SU-DHL-6 (cell line): ENCODE results near the gene SACM1L.

Experiments
- H2AFZ ChIP-seq: fragments of 200-600 bp; sonication (generic); 2 replicates; pipeline ENCODE4 v1.6.1; 2014; ENCODE audit warnings: low read depth, mild to moderate bottlenecking, moderate library complexity, mixed read lengths, antibody characterized with exemption, low read length; ENCODE audit not compliant: severe bottlenecking
- H3F3A ChIP-seq: fragments of 200-600 bp; shearing (Covaris generic); 2 replicates; pipeline ENCODE4 v1.6.0; 2016; ENCODE audit warnings: antibody characterized with exemption, mild to moderate bottlenecking; ENCODE audit not compliant: insufficient read depth
- H3K27ac ChIP-seq: fragments of 200-600 bp; sonication (generic); 2 replicates; pipeline ENCODE4 v1.5.1; 2016; ENCODE audit warnings: low read depth, mild to moderate bottlenecking, low read length, moderate library complexity, mixed read lengths
- H3K27me3 ChIP-seq: fragments of 200-600 bp; sonication (generic), shearing (Covaris generic); 2 replicates; pipeline ENCODE4 v1.6.0; 2014; ENCODE audit warnings: mild to moderate bottlenecking, low read length
- H3K36me3 ChIP-seq: fragments of 200-600 bp; sonication (generic); 2 replicates; pipeline ENCODE4 v1.6.1; 2014; ENCODE audit warnings: mild to moderate bottlenecking, low read length, mixed read lengths
- H3K4me2 ChIP-seq: fragments of 300-600, 200-600 bp; shearing (Covaris generic), sonication (generic); 2 replicates; pipeline ENCODE4 v1.6.0; 2014; ENCODE audit warnings: low read length, low read depth, mild to moderate bottlenecking; ENCODE audit not compliant: poor library complexity, severe bottlenecking
- H3K4me3 ChIP-seq: fragments of 200-600 bp; sonication (generic); 2 replicates; pipeline ENCODE4 v1.5.1; 2014; ENCODE audit warnings: antibody characterized with exemption, low read length, mild to moderate bottlenecking, mixed read lengths; ENCODE audit not compliant: insufficient read depth, poor library complexity, severe bottlenecking
- H3K79me2 ChIP-seq: fragments of 200-600 bp; sonication (generic); 2 replicates; pipeline ENCODE4 v1.6.1; 2014; ENCODE audit warnings: mild to moderate bottlenecking, low read length, moderate library complexity; ENCODE audit not compliant: insufficient read depth
- H3K9ac ChIP-seq: fragments of 200-600 bp; sonication (generic); 2 replicates; pipeline ENCODE4 v1.7.0; 2014; ENCODE audit warnings: mild to moderate bottlenecking, low read length
- H3K9me2 ChIP-seq: fragments of 200-600 bp; sonication (generic); replicated peaks from 2 replicates; pipeline ENCODE4 v1.6.1; 2014; ENCODE audit warnings: low read length; ENCODE audit not compliant: insufficient read depth
- H3K9me3 ChIP-seq: fragments of 200-600 bp; sonication (generic); 2 replicates; pipeline ENCODE4 v1.6.1; 2014; ENCODE audit warnings: low read length, mixed read lengths; ENCODE audit not compliant: insufficient read depth
- H4K20me1 ChIP-seq: fragments of 200-600 bp; sonication (generic); 2 replicates; pipeline ENCODE4 v1.6.1; 2014; ENCODE audit warnings: low read depth, mild to moderate bottlenecking, antibody characterized with exemption, low read length, moderate library complexity, mixed read lengths
- CTCF ChIP-seq: fragments of 200-600 bp; sonication (generic); IDR thresholded peaks from one replicate; pipeline ENCODE4 v1.5.1; 2017; ENCODE audit warnings: antibody characterized with exemption, mild to moderate bottlenecking, low read length, moderate library complexity; ENCODE audit not compliant: insufficient read depth, poor library complexity, severe bottlenecking
- EZH2phosphoT487 ChIP-seq: fragments of 200-600 bp; sonication (generic), shearing (Covaris generic); conservative IDR thresholded peaks from 2 replicates; pipeline ENCODE4 v1.6.1; 2018; ENCODE audit warnings: mild to moderate bottlenecking, antibody characterized with exemption, low read length, moderate library complexity, mixed read lengths

The SACM1L gene

GRCh38 chr3:45644791-45645201 lies 44.4 kb upstream of the SACM1L start:
- Histone ChIP-seq H3K27me3 (no peaks in the 10 kb centered on the region), H3K27ac (no peak overlapping the region), H3K9me2 (no peaks in the 10 kb centered on the region), H3K4me2 (no peak overlapping the region), H3K36me3 (no peaks in the 10 kb centered on the region), H3K4me3 (no peak overlapping the region), H3F3A (no peaks in the 10 kb centered on the region), H3K79me2 (no peaks in the 10 kb centered on the region), H2AFZ (no peak overlapping the region), H3K9ac (no peak overlapping the region), H3K9me3 (no peaks in the 10 kb centered on the region), H4K20me1 (no peaks in the 10 kb centered on the region)
- TF ChIP-seq EZH2phosphoT487 (no peak), CTCF (no peak)

GRCh38 chr3:45646051-45646585 lies 43.1 kb upstream of the SACM1L start:
- TF ChIP-seq CTCF: no peak
- no peak for TF ChIP-seq EZH2phosphoT487
- Histone ChIP-seq H2AFZ (no peak overlapping the region), H3F3A (no peaks in the 10 kb centered on the region), H3K27ac (no peak overlapping the region), H3K9ac (no peak overlapping the region), H3K36me3 (no peaks in the 10 kb centered on the region), H3K27me3 (no peaks in the 10 kb centered on the region), H3K79me2 (no peaks in the 10 kb centered on the region), H4K20me1 (no peaks in the 10 kb centered on the region), H3K4me3 (no peak overlapping the region), H3K4me2 (no peak overlapping the region), H3K9me2 (no peaks in the 10 kb centered on the region), H3K9me3 (no peaks in the 10 kb centered on the region)

GRCh38 chr3:45647148-45647619 lies 42.0 kb upstream of the SACM1L start:
- Histone ChIP-seq H3K4me2 (no peak overlapping the region), H3K4me3 (no peak overlapping the region), H4K20me1 (no peaks in the 10 kb centered on the region), H3K27me3 (no peaks in the 10 kb centered on the region), H3K36me3 (no peaks in the 10 kb centered on the region), H3K9me3 (no peaks in the 10 kb centered on the region), H2AFZ (no peak overlapping the region), H3K79me2 (no peaks in the 10 kb centered on the region), H3K9ac (no peak overlapping the region), H3K27ac (no peak overlapping the region), H3K9me2 (no peaks in the 10 kb centered on the region), H3F3A (no peaks in the 10 kb centered on the region)
- TF ChIP-seq CTCF (no peak), EZH2phosphoT487 (no peak)
